Fibroblast of the aortic adventitia (primary cell): ENCODE results near the gene MYBBP1A. TPM values are rescaled to one million over a fixed set of nuclear protein-coding genes. Genes with fewer than 3 reads are reported as not detected.

Experiments
- DNase-seq: peaks from one replicate; pipeline ENCODE4 v3.0.0-alpha.2; 2010; ENCODE audit warnings: low read depth
- H3K4me3 ChIP-seq: 2 replicates; pipeline ENCODE4 v1.5.1; 2011; ENCODE audit warnings: low read depth, mild to moderate bottlenecking, control low read depth, low read length, moderate library complexity
- total RNA-seq: library from RNA; depleted of rRNA; stranded (reverse); fragments of >200 nt; gene quantifications from 2 replicates; pipeline ENCODE4 v1.2.3, GENCODE V29; 2012; ENCODE audit warnings: low replicate concordance
- TF ChIP-seq, protein P1 (sequence below): IDR thresholded peaks from 2 replicates; pipeline ENCODE4 v1.5.1; 2011; ENCODE audit warnings: mild to moderate bottlenecking, low read length, control low read depth, inconsistent platforms; ENCODE audit not compliant: insufficient read depth

The MYBBP1A gene
- total RNA-seq, 1 donor: 51.0 TPM

DNA sequence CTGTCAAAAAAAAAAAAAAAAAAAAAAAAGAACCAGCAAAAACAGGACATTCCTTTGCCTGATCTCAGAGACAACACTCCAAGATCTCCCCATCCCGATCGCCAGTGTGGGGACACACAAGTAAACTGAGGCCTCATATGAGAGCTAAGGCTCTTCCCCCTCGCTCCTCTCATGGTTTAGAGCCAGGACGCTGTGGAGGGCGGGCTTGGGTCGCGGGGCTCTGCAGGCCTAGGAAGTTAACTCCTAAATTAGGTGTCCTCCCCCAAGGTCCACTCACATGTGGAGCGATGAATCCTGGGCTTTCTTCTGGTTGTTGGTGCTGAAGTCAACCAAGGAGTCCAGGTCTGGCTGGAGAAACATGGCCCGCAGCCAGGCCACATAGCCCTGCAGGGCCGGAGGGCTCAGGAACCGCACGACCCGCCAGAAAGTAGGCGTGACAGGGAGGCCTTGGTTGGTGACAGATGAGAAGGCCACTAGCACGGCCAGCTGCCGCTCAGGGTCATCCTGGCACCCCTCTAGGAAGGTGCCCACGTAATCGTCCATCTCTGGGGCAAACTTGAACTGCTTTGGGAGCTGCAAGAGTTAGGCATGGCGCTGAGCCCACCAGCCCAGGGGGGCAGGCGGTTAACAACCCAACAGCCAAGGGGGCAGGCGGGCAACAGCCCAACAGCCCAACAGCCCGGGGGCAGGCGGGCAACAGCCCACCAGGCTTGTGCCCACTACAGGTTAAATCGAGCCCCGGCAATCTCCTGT, 5.2 kb downstream of the MYBBP1A start:
- TF ChIP-seq, protein P1, sequence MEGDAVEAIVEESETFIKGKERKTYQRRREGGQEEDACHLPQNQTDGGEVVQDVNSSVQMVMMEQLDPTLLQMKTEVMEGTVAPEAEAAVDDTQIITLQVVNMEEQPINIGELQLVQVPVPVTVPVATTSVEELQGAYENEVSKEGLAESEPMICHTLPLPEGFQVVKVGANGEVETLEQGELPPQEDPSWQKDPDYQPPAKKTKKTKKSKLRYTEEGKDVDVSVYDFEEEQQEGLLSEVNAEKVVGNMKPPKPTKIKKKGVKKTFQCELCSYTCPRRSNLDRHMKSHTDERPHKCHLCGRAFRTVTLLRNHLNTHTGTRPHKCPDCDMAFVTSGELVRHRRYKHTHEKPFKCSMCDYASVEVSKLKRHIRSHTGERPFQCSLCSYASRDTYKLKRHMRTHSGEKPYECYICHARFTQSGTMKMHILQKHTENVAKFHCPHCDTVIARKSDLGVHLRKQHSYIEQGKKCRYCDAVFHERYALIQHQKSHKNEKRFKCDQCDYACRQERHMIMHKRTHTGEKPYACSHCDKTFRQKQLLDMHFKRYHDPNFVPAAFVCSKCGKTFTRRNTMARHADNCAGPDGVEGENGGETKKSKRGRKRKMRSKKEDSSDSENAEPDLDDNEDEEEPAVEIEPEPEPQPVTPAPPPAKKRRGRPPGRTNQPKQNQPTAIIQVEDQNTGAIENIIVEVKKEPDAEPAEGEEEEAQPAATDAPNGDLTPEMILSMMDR: no peak
- no peak overlapping the region for H3K4me3 ChIP-seq
- no peak for DNase-seq

DNA sequence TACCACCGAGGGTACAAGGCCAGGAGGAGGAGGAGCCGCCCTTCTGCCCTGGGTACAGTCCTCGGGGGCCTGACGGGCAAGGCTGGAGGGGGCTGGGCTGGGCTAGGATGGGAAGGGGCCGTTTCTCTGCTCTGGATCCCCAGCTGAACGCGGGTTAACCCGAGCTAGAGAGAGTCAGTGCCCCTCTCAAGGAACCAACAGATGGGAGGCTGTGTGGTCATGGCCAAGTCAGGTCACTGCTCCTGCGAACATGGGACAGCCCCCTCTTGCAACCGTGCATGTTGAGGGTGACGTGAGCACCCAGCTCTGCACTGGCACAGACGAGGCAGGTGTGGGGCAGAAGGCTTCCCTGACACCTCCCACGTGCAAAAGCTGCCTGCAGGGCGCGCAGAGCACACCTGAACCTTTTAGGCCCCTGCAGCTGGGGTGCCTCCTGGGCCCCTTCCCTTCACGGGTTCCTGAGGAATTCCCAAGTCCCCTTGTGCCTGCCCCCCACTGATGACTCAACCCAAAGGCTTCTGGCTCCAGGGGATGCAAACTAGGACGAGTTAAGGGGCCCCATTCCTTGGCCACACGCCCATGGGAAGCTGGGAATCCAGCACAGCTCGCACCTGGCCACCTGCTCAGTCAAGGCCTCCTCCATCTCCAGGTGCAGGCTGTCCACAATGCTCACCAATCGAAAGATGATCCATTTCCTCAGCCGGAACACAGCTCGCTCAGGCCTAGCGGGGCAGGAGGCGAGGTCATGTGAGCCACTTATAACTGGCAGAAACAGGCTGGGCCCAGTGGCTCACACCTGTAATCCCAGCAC, 6.3 kb downstream of the MYBBP1A start:
- H3K4me3 ChIP-seq: no peak overlapping the region
- DNase-seq: no peak
- TF ChIP-seq, protein P1: no peak

DNA sequence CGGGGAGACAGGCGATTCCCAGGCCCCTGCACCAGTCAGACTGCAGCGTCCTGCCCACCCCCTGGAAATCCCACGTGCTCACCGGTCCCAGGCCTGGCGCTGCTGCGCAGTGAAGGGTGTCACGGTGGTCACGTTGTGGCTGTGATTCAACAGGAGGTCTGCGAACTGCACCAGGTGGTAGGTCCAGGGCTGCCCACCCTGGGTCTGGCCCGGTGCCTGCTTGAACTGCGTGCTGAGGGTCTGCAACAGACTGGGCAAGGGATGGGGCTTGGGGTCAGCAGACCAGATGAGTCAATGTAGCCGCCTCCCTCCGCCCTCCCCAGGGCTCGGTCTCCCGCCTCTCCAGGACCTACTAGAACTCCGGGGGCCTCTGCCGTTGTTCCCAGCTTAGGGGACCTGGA, 7.1 kb downstream of the MYBBP1A start:
- no peak overlapping the region for H3K4me3 ChIP-seq
- TF ChIP-seq, protein P1: no peak
- no peak for DNase-seq

DNA sequence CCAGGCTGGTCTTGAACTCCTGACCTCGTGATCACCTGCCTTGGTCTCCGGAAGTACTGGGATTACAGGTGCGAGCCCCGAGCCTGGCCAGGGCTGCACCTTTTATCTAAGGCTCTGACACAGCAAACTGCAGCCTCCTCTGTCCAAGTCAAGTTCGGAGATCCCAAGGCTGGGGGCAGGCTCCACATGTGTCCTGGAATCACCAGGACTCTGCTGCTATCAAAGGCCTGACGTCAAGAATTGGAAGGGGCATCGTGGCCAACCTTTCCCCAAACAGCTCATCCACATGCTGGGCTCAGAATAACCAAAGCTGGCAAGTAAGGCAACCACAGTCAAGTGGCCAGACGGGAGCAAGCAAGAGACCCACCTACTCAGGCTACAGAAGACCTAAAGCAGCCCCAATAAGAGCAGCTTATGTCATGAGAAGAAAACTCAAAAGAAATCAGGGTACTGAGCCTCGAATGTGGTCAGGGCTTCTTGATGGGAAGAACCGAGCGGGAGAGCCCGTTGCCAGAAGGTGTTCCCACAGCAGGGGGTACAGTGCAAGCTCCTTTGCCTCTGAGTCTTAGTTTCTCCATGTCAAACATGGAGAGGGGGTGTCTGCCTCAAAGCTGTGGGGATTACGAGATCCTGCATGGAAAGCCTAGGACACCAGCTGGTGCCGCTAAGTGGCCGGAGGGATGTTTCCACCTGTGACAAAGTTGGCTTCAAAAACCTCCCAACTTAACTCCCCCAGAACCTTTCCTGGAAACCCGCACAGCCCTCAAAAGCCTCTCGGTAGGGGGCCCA, 7.9 kb downstream of the MYBBP1A start:
- DNase-seq: no peak
- H3K4me3 ChIP-seq: no peak overlapping the region
- TF ChIP-seq, protein P1: no peak

DNA sequence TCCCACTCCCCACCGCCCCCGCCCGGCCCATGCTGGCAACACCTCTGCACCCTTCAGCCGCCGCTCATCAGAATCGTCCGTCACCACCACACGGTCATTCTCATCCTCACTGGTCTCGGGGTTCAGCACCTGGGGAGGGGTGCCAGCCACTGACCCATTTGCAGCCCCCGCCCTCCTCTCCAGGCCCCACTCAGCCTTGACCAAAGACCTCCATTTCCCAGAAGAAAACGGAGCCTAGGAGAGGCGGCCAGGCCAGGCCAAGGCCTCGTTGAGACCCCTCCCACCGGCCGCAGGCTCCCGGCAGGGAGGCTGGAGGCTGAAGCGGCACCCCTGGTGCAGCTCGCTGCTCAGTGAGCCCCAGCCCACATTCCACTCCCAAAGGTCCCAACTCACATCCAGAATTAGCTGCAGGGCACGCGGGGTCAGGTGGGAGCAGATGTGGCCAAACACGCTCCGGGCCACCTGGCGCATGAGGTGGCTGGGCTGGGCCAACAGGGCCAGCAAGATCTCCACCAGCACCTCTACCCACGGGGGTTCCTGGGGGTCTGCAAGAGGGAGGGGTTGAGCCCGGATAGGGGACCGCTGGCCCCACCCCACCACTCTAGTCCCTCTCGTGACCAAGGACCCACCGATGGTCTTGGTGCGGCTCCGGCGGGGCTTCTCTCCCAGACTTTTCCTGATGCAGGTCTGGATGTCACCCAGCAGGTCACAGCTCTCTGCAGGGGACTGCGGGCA, 9.8 kb downstream of the MYBBP1A start:
- no peak for DNase-seq
- no peak overlapping the region for H3K4me3 ChIP-seq
- TF ChIP-seq, protein P1: no peak

DNA sequence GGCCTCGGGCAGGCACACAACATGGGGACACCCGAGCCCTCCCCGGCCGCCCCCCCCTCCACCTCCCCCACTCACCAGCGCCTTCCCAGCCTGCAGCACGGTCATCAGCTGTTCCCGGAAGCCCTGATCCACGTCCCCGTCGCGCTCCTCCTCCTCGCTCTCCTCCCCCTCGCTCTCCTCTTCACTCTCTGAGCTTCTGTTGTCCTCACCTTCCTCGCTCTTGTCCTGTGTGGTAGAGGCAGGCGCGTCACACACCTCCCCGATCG, 10.3 kb downstream of the MYBBP1A start:
- TF ChIP-seq, protein P1: no peak
- no peak for DNase-seq
- no peak overlapping the region for H3K4me3 ChIP-seq
